Measurements from ENCODE around the gene SPINK4.

DNA sequence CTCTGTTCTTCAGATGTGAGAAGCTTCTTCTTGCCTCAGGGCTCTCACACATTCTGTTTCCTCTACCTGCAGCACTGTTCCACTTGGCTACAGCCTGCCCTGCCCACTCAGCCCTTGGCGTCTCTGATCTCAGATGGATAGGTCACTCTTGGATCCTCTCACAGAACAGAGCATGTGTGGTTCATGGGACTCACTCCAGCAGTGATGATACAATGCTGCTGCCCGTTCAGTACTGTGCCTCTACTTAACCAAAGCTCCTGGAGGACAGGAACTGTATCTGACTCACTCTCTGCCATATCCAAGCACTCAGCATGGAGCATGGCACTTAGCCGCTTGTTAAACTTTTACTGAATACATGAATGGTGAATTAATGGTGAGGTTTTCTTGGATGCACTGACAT, 3.4 kb upstream of the SPINK4 start:
- TF ChIP-seq CREB1 (CRISPR knock-in tag; IDR thresholded peaks at IDR 0.05): no peak
- TF ChIP-seq, protein P1, sequence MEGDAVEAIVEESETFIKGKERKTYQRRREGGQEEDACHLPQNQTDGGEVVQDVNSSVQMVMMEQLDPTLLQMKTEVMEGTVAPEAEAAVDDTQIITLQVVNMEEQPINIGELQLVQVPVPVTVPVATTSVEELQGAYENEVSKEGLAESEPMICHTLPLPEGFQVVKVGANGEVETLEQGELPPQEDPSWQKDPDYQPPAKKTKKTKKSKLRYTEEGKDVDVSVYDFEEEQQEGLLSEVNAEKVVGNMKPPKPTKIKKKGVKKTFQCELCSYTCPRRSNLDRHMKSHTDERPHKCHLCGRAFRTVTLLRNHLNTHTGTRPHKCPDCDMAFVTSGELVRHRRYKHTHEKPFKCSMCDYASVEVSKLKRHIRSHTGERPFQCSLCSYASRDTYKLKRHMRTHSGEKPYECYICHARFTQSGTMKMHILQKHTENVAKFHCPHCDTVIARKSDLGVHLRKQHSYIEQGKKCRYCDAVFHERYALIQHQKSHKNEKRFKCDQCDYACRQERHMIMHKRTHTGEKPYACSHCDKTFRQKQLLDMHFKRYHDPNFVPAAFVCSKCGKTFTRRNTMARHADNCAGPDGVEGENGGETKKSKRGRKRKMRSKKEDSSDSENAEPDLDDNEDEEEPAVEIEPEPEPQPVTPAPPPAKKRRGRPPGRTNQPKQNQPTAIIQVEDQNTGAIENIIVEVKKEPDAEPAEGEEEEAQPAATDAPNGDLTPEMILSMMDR (IDR thresholded peaks at IDR 0.05): no peak
- TF ChIP-seq ZNF121 (CRISPR knock-in tag; IDR thresholded peaks at IDR 0.05): no peak
- TF ChIP-seq ELF4 (CRISPR knock-in tag; IDR thresholded peaks at IDR 0.05; ENCODE audit: low read depth): no peak
- TF ChIP-seq, protein P2, sequence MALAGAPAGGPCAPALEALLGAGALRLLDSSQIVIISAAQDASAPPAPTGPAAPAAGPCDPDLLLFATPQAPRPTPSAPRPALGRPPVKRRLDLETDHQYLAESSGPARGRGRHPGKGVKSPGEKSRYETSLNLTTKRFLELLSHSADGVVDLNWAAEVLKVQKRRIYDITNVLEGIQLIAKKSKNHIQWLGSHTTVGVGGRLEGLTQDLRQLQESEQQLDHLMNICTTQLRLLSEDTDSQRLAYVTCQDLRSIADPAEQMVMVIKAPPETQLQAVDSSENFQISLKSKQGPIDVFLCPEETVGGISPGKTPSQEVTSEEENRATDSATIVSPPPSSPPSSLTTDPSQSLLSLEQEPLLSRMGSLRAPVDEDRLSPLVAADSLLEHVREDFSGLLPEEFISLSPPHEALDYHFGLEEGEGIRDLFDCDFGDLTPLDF (CRISPR knock-in tag; IDR thresholded peaks at IDR 0.05): no peak
- TF ChIP-seq, protein P3, sequence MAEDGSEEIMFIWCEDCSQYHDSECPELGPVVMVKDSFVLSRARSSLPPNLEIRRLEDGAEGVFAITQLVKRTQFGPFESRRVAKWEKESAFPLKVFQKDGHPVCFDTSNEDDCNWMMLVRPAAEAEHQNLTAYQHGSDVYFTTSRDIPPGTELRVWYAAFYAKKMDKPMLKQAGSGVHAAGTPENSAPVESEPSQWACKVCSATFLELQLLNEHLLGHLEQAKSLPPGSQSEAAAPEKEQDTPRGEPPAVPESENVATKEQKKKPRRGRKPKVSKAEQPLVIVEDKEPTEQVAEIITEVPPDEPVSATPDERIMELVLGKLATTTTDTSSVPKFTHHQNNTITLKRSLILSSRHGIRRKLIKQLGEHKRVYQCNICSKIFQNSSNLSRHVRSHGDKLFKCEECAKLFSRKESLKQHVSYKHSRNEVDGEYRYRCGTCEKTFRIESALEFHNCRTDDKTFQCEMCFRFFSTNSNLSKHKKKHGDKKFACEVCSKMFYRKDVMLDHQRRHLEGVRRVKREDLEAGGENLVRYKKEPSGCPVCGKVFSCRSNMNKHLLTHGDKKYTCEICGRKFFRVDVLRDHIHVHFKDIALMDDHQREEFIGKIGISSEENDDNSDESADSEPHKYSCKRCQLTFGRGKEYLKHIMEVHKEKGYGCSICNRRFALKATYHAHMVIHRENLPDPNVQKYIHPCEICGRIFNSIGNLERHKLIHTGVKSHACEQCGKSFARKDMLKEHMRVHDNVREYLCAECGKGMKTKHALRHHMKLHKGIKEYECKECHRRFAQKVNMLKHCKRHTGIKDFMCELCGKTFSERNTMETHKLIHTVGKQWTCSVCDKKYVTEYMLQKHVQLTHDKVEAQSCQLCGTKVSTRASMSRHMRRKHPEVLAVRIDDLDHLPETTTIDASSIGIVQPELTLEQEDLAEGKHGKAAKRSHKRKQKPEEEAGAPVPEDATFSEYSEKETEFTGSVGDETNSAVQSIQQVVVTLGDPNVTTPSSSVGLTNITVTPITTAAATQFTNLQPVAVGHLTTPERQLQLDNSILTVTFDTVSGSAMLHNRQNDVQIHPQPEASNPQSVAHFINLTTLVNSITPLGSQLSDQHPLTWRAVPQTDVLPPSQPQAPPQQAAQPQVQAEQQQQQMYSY (CRISPR knock-in tag; IDR thresholded peaks at IDR 0.05): no peak
- TF ChIP-seq, protein P4, sequence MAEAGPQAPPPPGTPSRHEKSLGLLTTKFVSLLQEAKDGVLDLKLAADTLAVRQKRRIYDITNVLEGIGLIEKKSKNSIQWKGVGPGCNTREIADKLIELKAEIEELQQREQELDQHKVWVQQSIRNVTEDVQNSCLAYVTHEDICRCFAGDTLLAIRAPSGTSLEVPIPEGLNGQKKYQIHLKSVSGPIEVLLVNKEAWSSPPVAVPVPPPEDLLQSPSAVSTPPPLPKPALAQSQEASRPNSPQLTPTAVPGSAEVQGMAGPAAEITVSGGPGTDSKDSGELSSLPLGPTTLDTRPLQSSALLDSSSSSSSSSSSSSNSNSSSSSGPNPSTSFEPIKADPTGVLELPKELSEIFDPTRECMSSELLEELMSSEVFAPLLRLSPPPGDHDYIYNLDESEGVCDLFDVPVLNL (CRISPR knock-in tag; IDR thresholded peaks at IDR 0.05; ENCODE audit: borderline replicate concordance, low read depth): no peak
